IPS-11a (cell line): ENCODE measurements around the gene TMEM45A.
"Not testable (repeated sequence)": the region's sequence is repeated elsewhere in the genome, so short reads cannot be mapped to it uniquely, and the experiment has no call there.

Experiments
- H3K4me3 ChIP-seq: one replicate; pipeline ENCODE4 v1.5.1; 2013; ENCODE audit warnings: low read depth, low read length, control low read depth

Gene TMEM45A

GRCh38 chr3:100563652-100564211 lies 71.3 kb downstream of the TMEM45A start:
- H3K4me3 ChIP-seq, result no peak overlapping the region

- H3K4me3 ChIP-seq, result no peak overlapping the region
Measured at GRCh38 chr3:100570811-100571210, 78.4 kb downstream of the TMEM45A start.

GRCh38 chr3:100574536-100574935 lies 82.1 kb downstream of the TMEM45A start:
- H3K4me3 ChIP-seq, result no peak overlapping the region

GRCh38 chr3:100575704-100576103 lies 83.3 kb downstream of the TMEM45A start:
- H3K4me3 ChIP-seq, result no peak overlapping the region

- H3K4me3 ChIP-seq, result no peak overlapping the region
Measured at GRCh38 chr3:100577382-100578008, 85.1 kb downstream of the TMEM45A start.

- no peak overlapping the region for H3K4me3 ChIP-seq
Measured at GRCh38 chr3:100578646-100579045, 86.2 kb downstream of the TMEM45A start.

- H3K4me3 ChIP-seq, result no peak overlapping the region
Measured at GRCh38 chr3:100580147-100580546, 87.7 kb downstream of the TMEM45A start.

GRCh38 chr3:100581650-100582049 lies 89.2 kb downstream of the TMEM45A start:
- no peak overlapping the region for H3K4me3 ChIP-seq

- H3K4me3 ChIP-seq, result not testable (repeated sequence)
Measured at GRCh38 chr3:100582157-100582556, 89.7 kb downstream of the TMEM45A start.

GRCh38 chr3:100584101-100584660 lies 91.8 kb downstream of the TMEM45A start:
- no peak overlapping the region for H3K4me3 ChIP-seq

- H3K4me3 ChIP-seq, result no peak overlapping the region
Measured at GRCh38 chr3:100586832-100587231, 94.4 kb downstream of the TMEM45A start.

GRCh38 chr3:100588251-100588650 lies 95.8 kb downstream of the TMEM45A start:
- no peak overlapping the region for H3K4me3 ChIP-seq

GRCh38 chr3:100590114-100590839 lies 97.9 kb downstream of the TMEM45A start:
- H3K4me3 ChIP-seq, result no peak overlapping the region

- H3K4me3 ChIP-seq, result no peak overlapping the region
Measured at GRCh38 chr3:100590840-100591147, 98.4 kb downstream of the TMEM45A start.

GRCh38 chr3:100591411-100591810 lies 99.0 kb downstream of the TMEM45A start:
- H3K4me3 ChIP-seq, result no peak overlapping the region

GRCh38 chr3:100600181-100601042 lies 108.0 kb downstream of the TMEM45A start:
- no peak overlapping the region for H3K4me3 ChIP-seq

GRCh38 chr3:100602506-100603444 lies 110.4 kb downstream of the TMEM45A start:
- no peak overlapping the region for H3K4me3 ChIP-seq

GRCh38 chr3:100603469-100603868 lies 111.0 kb downstream of the TMEM45A start:
- H3K4me3 ChIP-seq, result no peak overlapping the region

- no peak overlapping the region for H3K4me3 ChIP-seq
Measured at GRCh38 chr3:100605358-100605757, 112.9 kb downstream of the TMEM45A start.

- H3K4me3 ChIP-seq, result no peak overlapping the region
Measured at GRCh38 chr3:100606894-100607512, 114.6 kb downstream of the TMEM45A start.
